WTC11 (cell line): Measurements from ENCODE around the gene POU6F1. TPM values are rescaled to one million over a fixed set of nuclear protein-coding genes. Genes with fewer than 3 reads are reported as not detected.
"Not testable (repeated sequence)": the region's sequence is repeated elsewhere in the genome, so short reads cannot be mapped to it uniquely, and the experiment has no call there.

Source experiments
- ATAC-seq: fragments of 200-7000 bp; cut with Tn5 transposase; 2 replicates; pipeline ENCODE4 v1.10.0; 2021; ENCODE audit warnings: mild to moderate bottlenecking, moderate library complexity
- CTCF ChIA-PET: fragments of 300-600 bp; sonication (Branson Sonifier 250); formaldehyde crosslinking; loops from one replicate; lab custom pipeline; 2021; ENCODE audit warnings: antibody characterized with exemption; lab: Charles Lee
- POLR2A ChIA-PET: fragments of 350-600 bp; sonication (Branson Sonifier 250); formaldehyde crosslinking; loops from one replicate; lab custom pipeline; 2021; ENCODE audit warnings: antibody characterized with exemption; lab: Charles Lee
- DNase-seq: peaks from one replicate; pipeline ENCODE4 v3.0.0; 2021; ENCODE audit warnings: low spot score
- H3K27ac Mint-ChIP-seq: 2 replicates; pipeline ENCODE4 v1.8.0; 2021; ENCODE audit warnings: mixed read lengths
- H3K27me3 Mint-ChIP-seq: 2 replicates; pipeline ENCODE4 v1.8.0; 2021; ENCODE audit warnings: low read depth, mild to moderate bottlenecking, moderate library complexity, mixed read lengths
- H3K36me3 Mint-ChIP-seq: 2 replicates; pipeline ENCODE4 v1.8.0; 2021; ENCODE audit warnings: mixed read lengths
- H3K4me1 Mint-ChIP-seq: 2 replicates; pipeline ENCODE4 v1.8.0; 2022; ENCODE audit warnings: mixed read lengths
- H3K4me3 Mint-ChIP-seq: 2 replicates; pipeline ENCODE4 v1.8.0; 2021; ENCODE audit warnings: mild to moderate bottlenecking, moderate library complexity, mixed read lengths
- H3K9me3 Mint-ChIP-seq: 2 replicates; pipeline ENCODE4 v1.8.0; 2021; ENCODE audit warnings: mixed read lengths
- CBFB ChIP-seq: sonication (generic); formaldehyde crosslinking; IDR thresholded peaks from 2 replicates; pipeline ENCODE4 v1.8.1; 2022; ENCODE audit warnings: mild to moderate bottlenecking, low read depth, missing genetic modification reagents
- ELF4 ChIP-seq: sonication (generic); formaldehyde crosslinking; IDR thresholded peaks from 2 replicates; pipeline ENCODE4 v1.8.1; 2022; ENCODE audit warnings: low read depth, mild to moderate bottlenecking, moderate library complexity, missing genetic modification reagents
- EMX1 ChIP-seq: fragments of 250-450 bp; sonication (Bioruptor Pico); IDR thresholded peaks from 2 replicates; pipeline ENCODE4 v1.8.0; 2021; ENCODE audit warnings: mild to moderate bottlenecking
- GRHL2 ChIP-seq: fragments of 250-450 bp; sonication (Bioruptor Pico); IDR thresholded peaks from 2 replicates; pipeline ENCODE4 v1.8.0; 2022; ENCODE audit warnings: mild to moderate bottlenecking, moderate library complexity; ENCODE audit not compliant: insufficient replicate concordance, severe bottlenecking
- GTF2I ChIP-seq: fragments of 250-450 bp; sonication (Bioruptor Pico); conservative IDR thresholded peaks from 2 replicates; pipeline ENCODE4 v1.4.0; 2021; ENCODE audit warnings: mild to moderate bottlenecking
- HMGA2 ChIP-seq: fragments of 250-450 bp; sonication (Bioruptor Pico); IDR thresholded peaks from 2 replicates; pipeline ENCODE4 v1.4.0; 2021; ENCODE audit warnings: mild to moderate bottlenecking, moderate library complexity
- JAZF1 ChIP-seq: fragments of 250-450 bp; sonication (Bioruptor Pico); IDR thresholded peaks from 2 replicates; pipeline ENCODE4 v1.9.0; 2021; ENCODE audit warnings: moderate library complexity, mild to moderate bottlenecking, inconsistent platforms
- JUN ChIP-seq: sonication (generic); formaldehyde crosslinking; IDR thresholded peaks from 2 replicates; pipeline ENCODE4 v1.8.0; 2023; ENCODE audit warnings: mild to moderate bottlenecking, missing genetic modification reagents
- NFATC4 ChIP-seq: fragments of 250-450 bp; sonication (Bioruptor Pico); IDR thresholded peaks from 2 replicates; pipeline ENCODE4 v1.9.0; 2021; ENCODE audit warnings: mild to moderate bottlenecking
- NFE2L1 ChIP-seq: sonication (generic); formaldehyde crosslinking; IDR thresholded peaks from 2 replicates; pipeline ENCODE4 v1.8.1; 2023; ENCODE audit warnings: missing genetic modification reagents
- OVOL2 ChIP-seq: fragments of 250-450 bp; sonication (Bioruptor Pico); IDR thresholded peaks from 2 replicates; pipeline ENCODE4 v1.9.0; 2021; ENCODE audit warnings: mild to moderate bottlenecking, borderline replicate concordance
- TP53 ChIP-seq: sonication (generic); formaldehyde crosslinking; IDR thresholded peaks from 2 replicates; pipeline ENCODE4 v1.8.1; 2023; ENCODE audit warnings: mild to moderate bottlenecking, missing genetic modification reagents
- ZBTB21 ChIP-seq: sonication (generic); formaldehyde crosslinking; IDR thresholded peaks from 2 replicates; pipeline ENCODE4 v1.8.1; 2023; ENCODE audit warnings: mild to moderate bottlenecking, missing genetic modification reagents, borderline replicate concordance
- ZNF671 ChIP-seq: fragments of 250-450 bp; sonication (Bioruptor Pico); IDR thresholded peaks from 2 replicates; pipeline ENCODE4 v1.8.0; 2021; ENCODE audit warnings: mild to moderate bottlenecking
- total RNA-seq: library from RNA; stranded (reverse); gene quantifications from 3 replicates; pipeline ENCODE4 v1.2.3, GENCODE V29; 2021
- TF ChIP-seq, protein P1 (sequence below): fragments of 250-450 bp; sonication (Bioruptor Pico); IDR thresholded peaks from 2 replicates; pipeline ENCODE4 v1.9.0; 2021; ENCODE audit warnings: moderate library complexity, mild to moderate bottlenecking, inconsistent platforms, borderline replicate concordance
- TF ChIP-seq, protein P2 (sequence below): sonication (generic); formaldehyde crosslinking; IDR thresholded peaks from 2 replicates; pipeline ENCODE4 v1.8.0; 2022; ENCODE audit warnings: mild to moderate bottlenecking, missing genetic modification reagents
- TF ChIP-seq, protein P3 (sequence below): sonication (generic); formaldehyde crosslinking; IDR thresholded peaks from 2 replicates; pipeline ENCODE4 v1.8.0; 2022; ENCODE audit warnings: mild to moderate bottlenecking, missing genetic modification reagents
- TF ChIP-seq, protein P4 (sequence below): sonication (generic); formaldehyde crosslinking; IDR thresholded peaks from 2 replicates; pipeline ENCODE4 v1.8.0; 2022; ENCODE audit warnings: missing genetic modification reagents
- TF ChIP-seq, protein P5 (sequence below): sonication (generic); formaldehyde crosslinking; IDR thresholded peaks from 2 replicates; pipeline ENCODE4 v1.8.0; 2022; ENCODE audit warnings: mild to moderate bottlenecking, missing genetic modification reagents
- TF ChIP-seq, protein P6 (sequence below): sonication (generic); formaldehyde crosslinking; IDR thresholded peaks from 2 replicates; pipeline ENCODE4 v1.8.1; 2022; ENCODE audit warnings: low read depth, missing genetic modification reagents, borderline replicate concordance
- TF ChIP-seq, protein P7 (sequence below): sonication (generic); formaldehyde crosslinking; IDR thresholded peaks from 2 replicates; pipeline ENCODE4 v1.8.1; 2023; ENCODE audit warnings: mild to moderate bottlenecking, missing genetic modification reagents, borderline replicate concordance

Gene POU6F1
- total RNA-seq, 1 experiment from 2014 or later: 10.2 TPM

DNA sequence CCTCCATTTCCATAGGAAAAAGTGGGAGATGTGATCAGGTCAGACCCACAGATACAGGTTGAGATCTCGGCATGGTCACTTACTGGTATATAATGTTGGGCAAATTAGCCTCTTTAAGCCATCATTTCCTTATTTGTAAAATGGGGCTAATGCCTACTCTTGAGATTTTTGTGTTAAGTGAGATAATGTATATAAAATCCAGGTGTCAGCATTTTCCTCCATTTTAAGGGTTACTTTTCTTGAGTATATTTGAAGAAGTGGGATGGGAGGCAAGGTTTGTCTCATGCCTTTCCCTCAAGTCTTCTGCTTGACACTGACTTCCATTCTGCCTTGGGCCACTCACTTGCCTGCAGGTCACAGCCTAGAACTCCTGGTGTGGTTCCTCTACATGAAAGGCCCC is 10.1 kb upstream of the POU6F1 start:
- H3K4me3 Mint-ChIP-seq: no peak overlapping the region
- ATAC-seq (no peak), DNase-seq (no peak)
- peaks cover 6% of the 10 kb centered on the region; the same call in 1 of the 2 replicates for H3K4me1 Mint-ChIP-seq
- H3K36me3 Mint-ChIP-seq: no peaks in the 10 kb centered on the region
- TF ChIP-seq NFATC4 (CRISPR knock-in tag) (no peak), OVOL2 (CRISPR knock-in tag) (no peak), GTF2I (CRISPR knock-in tag) (no peak), HMGA2 (CRISPR knock-in tag) (no peak), TP53 (CRISPR knock-in tag) (no peak), JUN (no peak), JAZF1 (CRISPR knock-in tag) (no peak), EMX1 (CRISPR knock-in tag) (no peak), ELF4 (CRISPR knock-in tag) (no peak), ZNF671 (CRISPR knock-in tag) (no peak), CBFB (CRISPR knock-in tag) (no peak), ZBTB21 (CRISPR knock-in tag) (no peak)
- TF ChIP-seq, protein P1, sequence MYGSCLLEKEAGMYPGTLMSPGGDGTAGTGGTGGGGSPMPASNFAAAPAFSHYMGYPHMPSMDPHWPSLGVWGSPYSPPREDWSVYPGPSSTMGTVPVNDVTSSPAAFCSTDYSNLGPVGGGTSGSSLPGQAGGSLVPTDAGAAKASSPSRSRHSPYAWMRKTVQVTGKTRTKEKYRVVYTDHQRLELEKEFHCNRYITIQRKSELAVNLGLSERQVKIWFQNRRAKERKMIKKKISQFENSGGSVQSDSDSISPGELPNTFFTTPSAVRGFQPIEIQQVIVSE (CRISPR knock-in tag): no peak
- TF ChIP-seq, protein P2, sequence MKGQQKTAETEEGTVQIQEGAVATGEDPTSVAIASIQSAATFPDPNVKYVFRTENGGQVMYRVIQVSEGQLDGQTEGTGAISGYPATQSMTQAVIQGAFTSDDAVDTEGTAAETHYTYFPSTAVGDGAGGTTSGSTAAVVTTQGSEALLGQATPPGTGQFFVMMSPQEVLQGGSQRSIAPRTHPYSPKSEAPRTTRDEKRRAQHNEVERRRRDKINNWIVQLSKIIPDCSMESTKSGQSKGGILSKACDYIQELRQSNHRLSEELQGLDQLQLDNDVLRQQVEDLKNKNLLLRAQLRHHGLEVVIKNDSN: no peak
- TF ChIP-seq, protein P3, sequence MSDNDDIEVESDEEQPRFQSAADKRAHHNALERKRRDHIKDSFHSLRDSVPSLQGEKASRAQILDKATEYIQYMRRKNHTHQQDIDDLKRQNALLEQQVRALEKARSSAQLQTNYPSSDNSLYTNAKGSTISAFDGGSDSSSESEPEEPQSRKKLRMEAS (CRISPR knock-in tag): no peak
- ChIA-PET POLR2A (no interaction called here), CTCF (no interaction called here)
- H3K27me3 Mint-ChIP-seq: no peaks in the 10 kb centered on the region
- 0 out of 2 replicates have a peak, but pooled peaks cover 3% of the 10 kb centered on the region for H3K9me3 Mint-ChIP-seq
- no peak overlapping the region for H3K27ac Mint-ChIP-seq

DNA sequence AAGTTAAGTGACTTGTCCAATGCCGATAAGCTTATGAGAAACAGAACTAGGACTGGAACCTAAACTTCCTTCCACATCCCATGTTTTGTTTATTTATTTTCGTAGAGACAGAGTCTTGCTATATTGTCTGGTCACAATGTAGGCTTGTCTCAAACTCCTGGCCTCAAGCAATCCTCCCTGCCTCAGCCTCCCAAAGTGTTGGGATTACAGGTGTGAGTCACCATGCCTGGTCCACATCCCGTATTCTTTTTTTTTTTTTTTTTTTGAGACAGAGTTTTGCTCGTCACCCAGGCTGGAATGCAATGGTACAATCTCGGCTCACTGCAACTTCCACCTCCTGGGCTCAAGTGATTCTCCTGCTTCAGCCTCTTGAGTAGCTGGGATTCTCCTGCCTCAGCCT is 9.2 kb upstream of the POU6F1 start:
- H3K36me3 Mint-ChIP-seq: not testable (repeated sequence)

DNA sequence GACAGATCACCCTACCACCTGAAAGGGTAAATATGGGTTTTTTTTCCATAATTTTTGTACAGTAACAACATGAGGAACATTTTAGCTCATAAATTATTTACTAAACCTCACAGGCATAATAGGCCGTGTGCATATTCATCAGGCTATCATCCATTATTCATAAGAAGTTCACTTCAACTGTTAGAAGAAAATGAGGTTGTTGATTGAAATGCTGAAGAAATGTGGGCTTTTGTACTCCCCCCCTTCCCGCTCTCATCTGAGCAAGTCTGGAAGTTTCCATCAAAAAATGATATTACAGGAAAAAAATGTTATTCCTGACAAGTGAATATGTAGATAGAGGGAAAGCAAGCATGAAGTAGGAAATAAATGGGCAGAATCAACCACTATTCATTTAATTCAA is 7.9 kb upstream of the POU6F1 start:
- H3K4me1 Mint-ChIP-seq: peaks cover 6% of the 10 kb centered on the region; the same call in 1 of the 2 replicates
- 0 out of 2 replicates have a peak overlapping the region, but pooled peaks have one; percentile 92 for H3K27ac Mint-ChIP-seq
- CTCF ChIA-PET: no interaction called here
- POLR2A ChIA-PET: no interaction called here
- H3K4me3 Mint-ChIP-seq: no peak overlapping the region
- H3K36me3 Mint-ChIP-seq: no peaks in the 10 kb centered on the region
- H3K27me3 Mint-ChIP-seq: no peaks in the 10 kb centered on the region
- no peaks in the 10 kb centered on the region for H3K9me3 Mint-ChIP-seq
- ATAC-seq (no peak), DNase-seq (no peak)
- TF ChIP-seq GRHL2: no peak
- TF ChIP-seq, protein P4, sequence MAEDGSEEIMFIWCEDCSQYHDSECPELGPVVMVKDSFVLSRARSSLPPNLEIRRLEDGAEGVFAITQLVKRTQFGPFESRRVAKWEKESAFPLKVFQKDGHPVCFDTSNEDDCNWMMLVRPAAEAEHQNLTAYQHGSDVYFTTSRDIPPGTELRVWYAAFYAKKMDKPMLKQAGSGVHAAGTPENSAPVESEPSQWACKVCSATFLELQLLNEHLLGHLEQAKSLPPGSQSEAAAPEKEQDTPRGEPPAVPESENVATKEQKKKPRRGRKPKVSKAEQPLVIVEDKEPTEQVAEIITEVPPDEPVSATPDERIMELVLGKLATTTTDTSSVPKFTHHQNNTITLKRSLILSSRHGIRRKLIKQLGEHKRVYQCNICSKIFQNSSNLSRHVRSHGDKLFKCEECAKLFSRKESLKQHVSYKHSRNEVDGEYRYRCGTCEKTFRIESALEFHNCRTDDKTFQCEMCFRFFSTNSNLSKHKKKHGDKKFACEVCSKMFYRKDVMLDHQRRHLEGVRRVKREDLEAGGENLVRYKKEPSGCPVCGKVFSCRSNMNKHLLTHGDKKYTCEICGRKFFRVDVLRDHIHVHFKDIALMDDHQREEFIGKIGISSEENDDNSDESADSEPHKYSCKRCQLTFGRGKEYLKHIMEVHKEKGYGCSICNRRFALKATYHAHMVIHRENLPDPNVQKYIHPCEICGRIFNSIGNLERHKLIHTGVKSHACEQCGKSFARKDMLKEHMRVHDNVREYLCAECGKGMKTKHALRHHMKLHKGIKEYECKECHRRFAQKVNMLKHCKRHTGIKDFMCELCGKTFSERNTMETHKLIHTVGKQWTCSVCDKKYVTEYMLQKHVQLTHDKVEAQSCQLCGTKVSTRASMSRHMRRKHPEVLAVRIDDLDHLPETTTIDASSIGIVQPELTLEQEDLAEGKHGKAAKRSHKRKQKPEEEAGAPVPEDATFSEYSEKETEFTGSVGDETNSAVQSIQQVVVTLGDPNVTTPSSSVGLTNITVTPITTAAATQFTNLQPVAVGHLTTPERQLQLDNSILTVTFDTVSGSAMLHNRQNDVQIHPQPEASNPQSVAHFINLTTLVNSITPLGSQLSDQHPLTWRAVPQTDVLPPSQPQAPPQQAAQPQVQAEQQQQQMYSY (CRISPR knock-in tag): no peak
- TF ChIP-seq, protein P5, sequence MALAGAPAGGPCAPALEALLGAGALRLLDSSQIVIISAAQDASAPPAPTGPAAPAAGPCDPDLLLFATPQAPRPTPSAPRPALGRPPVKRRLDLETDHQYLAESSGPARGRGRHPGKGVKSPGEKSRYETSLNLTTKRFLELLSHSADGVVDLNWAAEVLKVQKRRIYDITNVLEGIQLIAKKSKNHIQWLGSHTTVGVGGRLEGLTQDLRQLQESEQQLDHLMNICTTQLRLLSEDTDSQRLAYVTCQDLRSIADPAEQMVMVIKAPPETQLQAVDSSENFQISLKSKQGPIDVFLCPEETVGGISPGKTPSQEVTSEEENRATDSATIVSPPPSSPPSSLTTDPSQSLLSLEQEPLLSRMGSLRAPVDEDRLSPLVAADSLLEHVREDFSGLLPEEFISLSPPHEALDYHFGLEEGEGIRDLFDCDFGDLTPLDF: no peak
- TF ChIP-seq NFE2L1 (CRISPR knock-in tag): no peak
- TF ChIP-seq, protein P6, sequence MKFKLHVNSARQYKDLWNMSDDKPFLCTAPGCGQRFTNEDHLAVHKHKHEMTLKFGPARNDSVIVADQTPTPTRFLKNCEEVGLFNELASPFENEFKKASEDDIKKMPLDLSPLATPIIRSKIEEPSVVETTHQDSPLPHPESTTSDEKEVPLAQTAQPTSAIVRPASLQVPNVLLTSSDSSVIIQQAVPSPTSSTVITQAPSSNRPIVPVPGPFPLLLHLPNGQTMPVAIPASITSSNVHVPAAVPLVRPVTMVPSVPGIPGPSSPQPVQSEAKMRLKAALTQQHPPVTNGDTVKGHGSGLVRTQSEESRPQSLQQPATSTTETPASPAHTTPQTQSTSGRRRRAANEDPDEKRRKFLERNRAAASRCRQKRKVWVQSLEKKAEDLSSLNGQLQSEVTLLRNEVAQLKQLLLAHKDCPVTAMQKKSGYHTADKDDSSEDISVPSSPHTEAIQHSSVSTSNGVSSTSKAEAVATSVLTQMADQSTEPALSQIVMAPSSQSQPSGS (CRISPR knock-in tag): no peak
- TF ChIP-seq, protein P7, sequence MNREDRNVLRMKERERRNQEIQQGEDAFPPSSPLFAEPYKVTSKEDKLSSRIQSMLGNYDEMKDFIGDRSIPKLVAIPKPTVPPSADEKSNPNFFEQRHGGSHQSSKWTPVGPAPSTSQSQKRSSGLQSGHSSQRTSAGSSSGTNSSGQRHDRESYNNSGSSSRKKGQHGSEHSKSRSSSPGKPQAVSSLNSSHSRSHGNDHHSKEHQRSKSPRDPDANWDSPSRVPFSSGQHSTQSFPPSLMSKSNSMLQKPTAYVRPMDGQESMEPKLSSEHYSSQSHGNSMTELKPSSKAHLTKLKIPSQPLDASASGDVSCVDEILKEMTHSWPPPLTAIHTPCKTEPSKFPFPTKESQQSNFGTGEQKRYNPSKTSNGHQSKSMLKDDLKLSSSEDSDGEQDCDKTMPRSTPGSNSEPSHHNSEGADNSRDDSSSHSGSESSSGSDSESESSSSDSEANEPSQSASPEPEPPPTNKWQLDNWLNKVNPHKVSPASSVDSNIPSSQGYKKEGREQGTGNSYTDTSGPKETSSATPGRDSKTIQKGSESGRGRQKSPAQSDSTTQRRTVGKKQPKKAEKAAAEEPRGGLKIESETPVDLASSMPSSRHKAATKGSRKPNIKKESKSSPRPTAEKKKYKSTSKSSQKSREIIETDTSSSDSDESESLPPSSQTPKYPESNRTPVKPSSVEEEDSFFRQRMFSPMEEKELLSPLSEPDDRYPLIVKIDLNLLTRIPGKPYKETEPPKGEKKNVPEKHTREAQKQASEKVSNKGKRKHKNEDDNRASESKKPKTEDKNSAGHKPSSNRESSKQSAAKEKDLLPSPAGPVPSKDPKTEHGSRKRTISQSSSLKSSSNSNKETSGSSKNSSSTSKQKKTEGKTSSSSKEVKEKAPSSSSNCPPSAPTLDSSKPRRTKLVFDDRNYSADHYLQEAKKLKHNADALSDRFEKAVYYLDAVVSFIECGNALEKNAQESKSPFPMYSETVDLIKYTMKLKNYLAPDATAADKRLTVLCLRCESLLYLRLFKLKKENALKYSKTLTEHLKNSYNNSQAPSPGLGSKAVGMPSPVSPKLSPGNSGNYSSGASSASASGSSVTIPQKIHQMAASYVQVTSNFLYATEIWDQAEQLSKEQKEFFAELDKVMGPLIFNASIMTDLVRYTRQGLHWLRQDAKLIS (CRISPR knock-in tag): no peak

More for the DNA sequence above, 9.2 kb upstream of the POU6F1 start:
- CTCF ChIA-PET, ATAC-seq, H3K27ac Mint-ChIP-seq, H3K4me1 Mint-ChIP-seq, H3K4me3 Mint-ChIP-seq, H3K9me3 Mint-ChIP-seq, DNase-seq, H3K27me3 Mint-ChIP-seq: not testable (repeated sequence)
- POLR2A ChIA-PET: interaction anchor here (0.6 kb wide), 1 partner anchor 144 kb away, joined by 3 read pairs; no protein-coding TSS in a partner anchor
